Chondrocyte (in vitro differentiated cells): Measurements from ENCODE around the gene DYNC1I1. TPM values are rescaled to one million over a fixed set of nuclear protein-coding genes. Genes with fewer than 3 reads are reported as not detected.

ENCODE experiments used
- DNase-seq: peaks from one replicate; pipeline ENCODE4 v3.0.0; 2021; ENCODE audit warnings: mixed read lengths, low spot score
- H3K27ac Mint-ChIP-seq: one replicate; pipeline ENCODE4 v1.8.0; 2021; ENCODE audit warnings: mild to moderate bottlenecking, moderate library complexity, mixed read lengths; ENCODE audit not compliant: unreplicated experiment
- H3K27me3 Mint-ChIP-seq: 2 replicates; pipeline ENCODE4 v1.8.0; 2021; ENCODE audit warnings: low read depth, mixed read lengths
- H3K36me3 Mint-ChIP-seq: 2 replicates; pipeline ENCODE4 v1.8.0; 2021; ENCODE audit warnings: low read depth, mixed read lengths
- H3K4me1 Mint-ChIP-seq: 2 replicates; pipeline ENCODE4 v1.8.0; 2021; ENCODE audit warnings: low read depth, mild to moderate bottlenecking, mixed read lengths
- H3K4me3 Mint-ChIP-seq: one replicate; pipeline ENCODE4 v1.8.0; 2021; ENCODE audit warnings: mild to moderate bottlenecking, moderate library complexity, mixed read lengths; ENCODE audit not compliant: unreplicated experiment
- H3K9me3 Mint-ChIP-seq: 2 replicates; pipeline ENCODE4 v1.8.0; 2021; ENCODE audit warnings: low read depth, mixed read lengths
- CTCF ChIP-seq: fragments of 200-600 bp; sonication (generic); IDR thresholded peaks from 2 replicates; pipeline ENCODE4 v1.5.0; 2021; ENCODE audit warnings: antibody characterized with exemption, mild to moderate bottlenecking, moderate library complexity
- total RNA-seq: library from RNA; stranded (reverse); gene quantifications from 3 replicates; pipeline ENCODE4 v1.2.1, GENCODE V29; 2021

DYNC1I1 gene
- total RNA-seq, 1 donor from 2014 or later = 17.4 TPM

- DNase-seq = no peak
- Mint-ChIP-seq H3K4me3 (no peak overlapping the region), H3K36me3 (peaks cover 7% of the 10 kb centered on the region), H3K4me1 (peaks cover 4% of the 10 kb centered on the region), H3K27ac (no peak overlapping the region), H3K9me3 (no peaks in the 10 kb centered on the region), H3K27me3 (no peaks in the 10 kb centered on the region)
- TF ChIP-seq CTCF = no peak
These were observed 132.8 kb downstream of the DYNC1I1 start for GRCh38 chr7:95905167-95905566.

- DNase-seq = no peak
- no peak for TF ChIP-seq CTCF
- H3K36me3 Mint-ChIP-seq = peaks cover 11% of the 10 kb centered on the region
- H3K4me3 Mint-ChIP-seq = no peak overlapping the region
- H3K4me1 Mint-ChIP-seq = peaks cover 4% of the 10 kb centered on the region
- H3K27me3 Mint-ChIP-seq = no peaks in the 10 kb centered on the region
- H3K9me3 Mint-ChIP-seq = no peaks in the 10 kb centered on the region
- no peak overlapping the region for H3K27ac Mint-ChIP-seq
These were observed 134.5 kb downstream of the DYNC1I1 start for GRCh38 chr7:95906851-95907250.

GRCh38 chr7:95907337-95907736 lies 135.0 kb downstream of the DYNC1I1 start:
- H3K27me3 Mint-ChIP-seq = no peaks in the 10 kb centered on the region
- peaks cover 4% of the 10 kb centered on the region for H3K4me1 Mint-ChIP-seq
- DNase-seq = no peak
- H3K36me3 Mint-ChIP-seq = peaks cover 11% of the 10 kb centered on the region
- H3K27ac Mint-ChIP-seq = no peak overlapping the region
- no peak for TF ChIP-seq CTCF
- no peak overlapping the region for H3K4me3 Mint-ChIP-seq
- H3K9me3 Mint-ChIP-seq = no peaks in the 10 kb centered on the region

GRCh38 chr7:95908499-95908898 lies 136.1 kb downstream of the DYNC1I1 start:
- no peak overlapping the region for H3K27ac Mint-ChIP-seq

GRCh38 chr7:95910341-95910740 lies 138.0 kb downstream of the DYNC1I1 start:
- DNase-seq = no peak
- H3K27ac Mint-ChIP-seq = no peak overlapping the region
- peaks cover 9% of the 10 kb centered on the region for H3K4me1 Mint-ChIP-seq
- H3K9me3 Mint-ChIP-seq = no peaks in the 10 kb centered on the region
- H3K27me3 Mint-ChIP-seq = no peaks in the 10 kb centered on the region
- peaks cover 11% of the 10 kb centered on the region for H3K36me3 Mint-ChIP-seq
- no peak for TF ChIP-seq CTCF
- no peak overlapping the region for H3K4me3 Mint-ChIP-seq

More at GRCh38 chr7:95908499-95908898, 136.1 kb downstream of the DYNC1I1 start:
- no peak for DNase-seq
- Mint-ChIP-seq H3K9me3 (no peaks in the 10 kb centered on the region), H3K4me1 (peaks cover 4% of the 10 kb centered on the region), H3K4me3 (no peak overlapping the region), H3K27me3 (no peaks in the 10 kb centered on the region), H3K36me3 (peaks cover 11% of the 10 kb centered on the region)
- TF ChIP-seq CTCF = no peak
